ENCODE measurements around the gene LRRC8D.

LRRC8D gene

GRCh38 chr1:89943846-89944781 is 123.3 kb downstream of the LRRC8D start:
- DNase-seq = no peak

DNA sequence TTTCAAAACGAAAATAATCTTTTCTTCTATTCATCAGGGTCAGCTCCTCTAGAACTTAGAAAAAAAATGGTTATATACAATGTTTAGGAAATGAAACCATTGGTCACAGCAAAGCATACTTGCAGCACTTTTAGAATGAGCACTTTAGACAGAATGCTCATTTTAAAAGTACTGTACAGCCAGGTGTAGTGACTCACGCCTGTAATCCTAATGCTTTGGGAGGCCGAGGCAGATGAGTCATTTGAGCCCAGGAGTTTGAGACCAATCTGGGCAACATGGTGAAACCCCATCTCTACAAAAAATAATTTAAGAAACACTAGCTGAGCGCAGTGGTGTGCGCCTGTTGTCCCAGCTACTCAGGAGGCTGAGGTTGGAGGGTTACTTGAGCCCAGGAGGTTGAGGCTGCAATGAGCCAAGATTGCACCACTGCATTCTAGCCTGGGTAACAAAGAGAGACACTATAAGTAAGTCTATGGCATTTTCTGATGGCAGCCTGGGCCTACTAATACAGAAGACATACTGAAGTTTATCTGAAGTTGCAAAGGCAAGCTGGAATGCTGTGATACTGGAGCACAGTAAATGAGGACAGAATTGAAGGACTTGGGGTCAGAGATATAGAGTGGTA is 125.1 kb downstream of the LRRC8D start:
- no peak for DNase-seq

GRCh38 chr1:89946532-89946931 is 125.7 kb downstream of the LRRC8D start:
- DNase-seq = no peak

DNA sequence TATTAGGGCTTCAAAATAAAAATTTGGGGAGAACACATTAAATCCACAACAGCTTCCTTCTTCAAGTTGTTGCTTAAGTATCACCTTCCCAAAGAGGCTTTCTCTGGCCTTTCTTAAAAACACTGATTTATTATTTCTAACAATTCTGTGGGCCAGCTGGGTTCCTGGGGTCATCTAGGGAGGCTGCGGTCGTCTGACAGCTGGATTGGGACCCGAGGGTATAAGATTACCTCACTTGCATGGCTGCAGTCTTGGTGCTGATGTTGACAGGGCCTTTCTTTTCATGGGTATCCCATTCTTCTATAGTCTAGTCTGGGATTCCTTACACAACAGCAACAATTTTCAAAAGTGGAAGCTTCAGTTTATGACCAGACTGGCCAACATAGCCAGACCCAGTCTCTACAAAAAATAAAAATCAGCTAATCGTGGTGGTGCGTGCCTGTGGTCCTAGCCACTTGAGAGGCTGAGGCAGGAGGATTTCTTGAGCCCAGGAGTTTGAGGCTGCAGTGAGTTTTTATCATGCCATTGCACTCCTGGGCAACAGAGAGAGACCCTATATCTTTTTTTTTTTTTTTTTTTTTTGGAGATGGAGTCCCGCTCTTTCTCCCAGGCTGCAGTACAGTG is 128.0 kb downstream of the LRRC8D start:
- no peak for DNase-seq

GRCh38 chr1:89949991-89950624 is 129.3 kb downstream of the LRRC8D start:
- no peak for DNase-seq

GRCh38 chr1:89950703-89951102 is 129.9 kb downstream of the LRRC8D start:
- DNase-seq = no peak

DNA sequence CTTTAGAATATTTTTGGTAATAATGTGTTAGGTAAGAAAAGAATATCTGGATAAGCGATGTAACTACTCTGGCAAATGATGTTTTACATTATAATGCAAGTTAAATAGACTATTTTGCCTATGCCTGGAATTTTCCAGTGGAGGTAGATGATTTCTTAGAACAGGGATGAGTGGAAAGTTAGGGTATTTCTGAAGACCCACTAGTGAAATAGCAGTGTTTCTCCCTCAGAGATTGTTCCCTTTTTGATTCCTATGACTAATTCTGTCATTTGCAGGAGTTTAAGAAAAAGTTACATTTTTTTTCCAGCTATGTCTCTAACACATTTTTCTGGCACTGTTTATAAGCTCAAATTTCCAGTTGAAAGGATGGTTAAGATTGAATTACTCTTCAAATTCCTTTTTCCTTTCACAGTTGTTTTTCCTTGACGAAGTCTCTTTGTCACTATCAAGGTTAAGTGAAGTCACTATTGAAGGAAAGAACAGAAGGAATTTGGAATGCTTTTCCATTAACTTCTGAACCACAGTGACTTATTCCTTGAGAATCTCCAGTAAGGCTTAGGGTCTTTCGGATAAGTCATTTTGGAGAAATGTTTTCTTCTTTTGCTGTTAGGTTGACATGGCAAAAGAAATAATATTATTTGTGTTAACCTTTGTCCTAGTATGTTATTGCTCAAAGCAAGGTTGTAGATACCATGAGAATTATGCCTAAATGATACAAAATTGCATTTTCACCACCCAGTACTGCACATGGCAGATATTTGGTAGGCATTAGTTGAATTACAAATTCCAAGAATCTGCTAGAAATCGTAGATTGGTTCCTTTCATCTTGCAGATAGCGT is 131.2 kb downstream of the LRRC8D start:
- DNase-seq = no peak

DNA sequence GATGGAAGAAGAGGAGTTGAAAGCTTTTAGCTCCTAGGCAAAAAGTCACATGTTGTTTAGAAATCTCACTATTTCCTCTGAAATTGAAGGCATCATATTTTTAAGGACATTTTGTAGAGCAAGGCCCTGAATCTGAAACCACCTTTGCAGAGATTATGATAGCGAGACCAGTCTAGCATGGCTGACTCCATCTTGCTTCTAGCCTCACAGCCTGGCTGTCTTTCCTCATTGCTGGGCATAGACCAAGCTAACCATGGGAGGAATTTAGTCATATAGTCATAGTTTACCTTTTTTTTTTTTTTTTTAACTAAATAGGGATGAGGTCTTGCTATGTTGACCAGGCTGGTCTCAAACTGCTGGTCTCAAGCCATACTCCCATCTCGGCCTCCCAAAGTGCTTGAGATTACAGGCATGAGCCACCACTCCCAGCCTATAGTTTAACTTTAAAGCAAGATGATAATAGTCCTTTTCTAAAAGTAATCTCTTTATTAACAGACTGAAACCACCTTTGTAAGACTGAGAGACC is 131.8 kb downstream of the LRRC8D start:
- DNase-seq = no peak

DNA sequence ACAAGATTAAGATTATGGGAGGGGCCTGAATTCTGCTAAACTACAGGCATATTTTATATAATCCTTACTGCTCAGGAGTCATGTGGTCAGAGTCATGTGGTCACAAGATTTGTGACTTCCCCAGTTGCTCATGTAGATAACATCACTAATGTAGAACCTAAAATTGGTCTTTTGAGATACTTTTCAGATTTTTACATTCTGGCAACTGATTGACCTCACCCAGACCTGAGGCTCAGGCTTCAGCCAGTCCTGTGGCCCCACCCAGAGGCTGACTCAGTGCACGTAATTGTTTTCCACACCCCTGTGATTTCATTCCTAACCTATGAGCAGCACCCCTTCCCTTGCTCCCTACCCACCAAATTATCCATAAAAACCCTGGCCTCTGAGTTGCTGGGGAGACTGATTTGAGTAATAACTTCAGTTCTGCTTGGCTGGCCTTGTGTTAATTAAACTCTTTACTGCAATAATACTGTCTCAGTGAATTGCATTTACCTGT is 132.3 kb downstream of the LRRC8D start:
- DNase-seq = no peak

GRCh38 chr1:89953929-89954328 is 133.1 kb downstream of the LRRC8D start:
- DNase-seq = no peak

GRCh38 chr1:89954401-89954800 is 133.6 kb downstream of the LRRC8D start:
- no peak for DNase-seq

GRCh38 chr1:89955311-89956205 is 134.7 kb downstream of the LRRC8D start:
- no peak for DNase-seq

- no peak for DNase-seq
These were observed 136.3 kb downstream of the LRRC8D start for GRCh38 chr1:89957107-89957506.

- no peak for DNase-seq
These were observed 138.2 kb downstream of the LRRC8D start for GRCh38 chr1:89958851-89959654.

- no peak for DNase-seq
These were observed 138.9 kb downstream of the LRRC8D start for GRCh38 chr1:89959719-89960118.

DNA sequence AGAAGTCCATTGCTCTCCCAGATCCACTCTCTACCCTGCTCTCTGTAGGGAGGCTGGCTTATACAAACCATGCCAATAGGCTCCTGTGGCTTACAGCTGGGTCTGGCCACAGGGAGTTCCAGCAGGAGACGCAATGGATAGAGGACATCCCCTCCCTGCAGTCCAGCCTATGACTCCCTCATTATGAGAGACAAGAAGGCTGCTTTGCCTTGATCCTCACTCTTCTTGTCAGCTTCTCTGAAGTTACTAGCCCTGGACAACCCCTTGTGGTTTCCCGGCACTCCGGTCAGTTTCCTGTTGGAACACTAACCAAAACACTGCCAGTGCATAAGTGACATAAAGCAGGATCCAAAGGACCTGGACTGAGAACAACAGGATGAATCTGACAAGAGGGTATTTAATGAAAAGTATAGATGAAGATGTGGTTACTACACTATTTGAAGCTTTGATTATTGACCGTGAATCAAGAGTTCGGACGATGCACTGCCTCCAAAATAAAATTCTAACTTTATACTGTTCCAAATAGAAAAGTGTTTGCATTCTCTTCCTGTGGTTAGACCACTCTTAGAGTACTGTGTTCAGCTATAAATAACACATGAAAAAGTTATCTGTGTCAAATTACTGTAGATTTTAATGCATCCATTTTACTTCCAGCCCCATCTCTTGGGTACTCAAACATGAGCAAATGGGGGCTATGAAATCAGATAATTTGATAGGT is 141.4 kb downstream of the LRRC8D start:
- no peak for DNase-seq

- DNase-seq = no peak
These were observed 141.9 kb downstream of the LRRC8D start for GRCh38 chr1:89962742-89963075.

DNA sequence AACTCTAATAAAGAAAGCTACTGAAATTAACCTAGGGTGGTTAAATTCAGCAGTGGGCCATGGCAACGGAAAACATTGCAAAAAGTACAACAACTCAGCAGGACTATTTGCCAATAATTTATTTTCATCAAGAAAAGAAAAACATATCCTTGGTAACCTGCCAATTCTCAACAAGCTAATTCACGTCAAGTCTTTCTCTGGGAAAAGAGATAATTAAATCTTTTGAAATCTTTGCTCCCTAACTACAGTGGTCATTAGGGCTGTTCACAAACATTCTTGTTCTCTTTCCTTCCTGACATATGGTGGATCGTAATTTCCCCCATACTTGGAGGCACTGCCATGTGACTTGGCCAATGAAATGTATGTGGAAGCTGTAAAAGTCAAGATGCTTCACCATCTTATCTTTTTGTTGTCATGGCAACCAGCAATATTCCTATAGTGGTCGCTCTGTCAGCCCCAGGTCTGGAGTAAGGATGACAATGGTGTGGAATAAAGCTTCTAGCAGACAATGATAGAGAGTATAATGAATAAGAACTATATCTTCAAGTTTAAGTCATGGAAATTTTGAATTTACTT is 144.4 kb downstream of the LRRC8D start:
- no peak for DNase-seq

DNA sequence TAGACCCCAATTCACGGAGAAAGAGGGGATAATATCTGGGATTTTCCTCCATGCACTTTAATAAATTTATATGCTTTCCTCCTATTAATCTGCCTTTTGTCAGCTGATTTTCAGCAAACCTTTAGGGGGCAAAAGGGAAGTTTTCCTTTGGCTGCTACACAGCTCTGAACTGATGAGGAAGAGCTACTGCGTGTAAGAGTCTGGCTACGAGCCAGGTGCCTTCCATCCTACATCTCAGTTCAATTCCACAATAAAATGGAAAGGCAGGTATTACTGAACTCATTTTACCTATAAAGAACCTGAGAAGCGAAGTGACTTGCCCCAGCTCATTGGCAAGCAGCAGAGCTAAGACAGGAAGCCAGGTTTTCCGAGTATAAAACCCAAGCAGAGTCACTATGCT is 145.8 kb downstream of the LRRC8D start:
- no peak for DNase-seq
